Subcutaneous abdominal adipose tissue (tissue), 5 donors: Measurements from ENCODE around the gene IL22RA1.

Experiments
- H3K27ac ChIP-seq: one replicate; pipeline ENCODE4 v1.7.0; 2013; ENCODE audit warnings: low read depth, mild to moderate bottlenecking, inconsistent platforms, low read length, moderate library complexity
- H3K27me3 ChIP-seq, 5 donors: one replicate each; pipeline ENCODE4 v1.7.0; 2013; ENCODE audit warnings: low read length in 5 of 5, inconsistent platforms in 1 of 5; ENCODE audit not compliant: control insufficient read depth in 5 of 5, insufficient read depth in 4 of 5
- H3K36me3 ChIP-seq, 5 donors: one replicate each; pipeline ENCODE4 v1.7.0; 2013; ENCODE audit warnings: low read length in 5 of 5; ENCODE audit not compliant: control insufficient read depth in 5 of 5, insufficient read depth in 5 of 5
- H3K4me1 ChIP-seq, 5 donors: one replicate each; pipeline ENCODE4 v1.7.0; 2013; ENCODE audit warnings: low read length in 5 of 5, mild to moderate bottlenecking in 3 of 5, moderate library complexity in 1 of 5; ENCODE audit not compliant: control insufficient read depth in 5 of 5, insufficient read depth in 5 of 5
- H3K4me3 ChIP-seq, 5 donors: one replicate each; pipeline ENCODE4 v1.7.0; 2013; ENCODE audit warnings: low read length in 5 of 5, low read depth in 1 of 5
- H3K9ac ChIP-seq, 5 donors: one replicate each; pipeline ENCODE4 v1.7.0; 2013; ENCODE audit warnings: low read length in 5 of 5, mild to moderate bottlenecking in 4 of 5, moderate library complexity in 3 of 5
- H3K9me3 ChIP-seq, 5 donors: one replicate each; pipeline ENCODE4 v1.7.0; 2013; ENCODE audit warnings: low read length in 5 of 5; ENCODE audit not compliant: control insufficient read depth in 5 of 5
- donor health status: healthy.
- donor health status: healthy.
- donor health status: healthy.
- donor health status: healthy.
- donor health status: healthy.

Gene IL22RA1

DNA sequence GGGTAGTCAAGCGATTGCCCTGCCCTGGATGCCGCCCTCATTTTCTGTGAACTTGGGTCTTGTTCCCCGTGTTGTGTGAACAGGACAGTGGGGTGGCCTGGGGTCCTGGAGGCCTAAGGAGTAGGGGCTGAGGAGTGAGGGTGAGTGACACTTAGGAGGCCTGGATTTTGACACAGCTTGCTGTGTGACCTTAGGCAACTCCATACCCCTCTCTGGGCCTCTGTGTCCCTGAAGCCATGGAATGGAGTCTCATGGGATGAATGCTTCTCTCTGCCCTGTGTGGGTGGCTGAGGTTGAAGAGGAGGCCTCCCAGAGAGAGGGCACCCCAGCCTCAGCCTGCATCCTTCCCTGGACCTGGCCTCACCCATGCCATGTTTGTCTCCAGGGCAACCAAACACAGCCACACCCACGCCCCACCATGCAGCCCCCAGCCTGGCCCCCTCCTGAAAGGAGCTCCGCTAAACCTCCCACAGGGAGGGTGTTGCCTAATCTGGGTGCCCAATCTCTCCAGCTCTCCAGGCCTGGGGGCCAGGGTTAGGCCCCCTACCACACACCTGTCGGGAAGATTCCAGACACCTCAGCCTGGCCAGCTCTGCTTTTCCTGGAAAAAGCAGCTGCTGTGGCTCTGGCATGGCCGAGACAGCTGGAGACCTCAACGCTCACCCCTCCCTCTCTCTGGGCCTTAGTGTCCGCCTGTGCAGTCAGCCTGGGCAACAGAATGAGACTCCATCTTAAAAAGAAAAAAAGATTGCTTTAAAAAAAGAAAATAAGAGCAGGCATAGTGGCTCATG lies 40.9 kb downstream of the IL22RA1 start:
- H3K36me3 ChIP-seq: no peaks in the 10 kb centered on the region
- no peak overlapping the region for H3K4me3 ChIP-seq
- H3K9ac ChIP-seq: no peak overlapping the region
- H3K27me3 ChIP-seq: peaks cover 0 to 5% (median 0%) of the 10 kb centered on the region in 5 donors
- H3K27ac ChIP-seq: no peak overlapping the region
- H3K4me1 ChIP-seq: peaks cover 0 to 17% (median 13%) of the 10 kb centered on the region in 5 donors
- H3K9me3 ChIP-seq: no peaks in the 10 kb centered on the region

DNA sequence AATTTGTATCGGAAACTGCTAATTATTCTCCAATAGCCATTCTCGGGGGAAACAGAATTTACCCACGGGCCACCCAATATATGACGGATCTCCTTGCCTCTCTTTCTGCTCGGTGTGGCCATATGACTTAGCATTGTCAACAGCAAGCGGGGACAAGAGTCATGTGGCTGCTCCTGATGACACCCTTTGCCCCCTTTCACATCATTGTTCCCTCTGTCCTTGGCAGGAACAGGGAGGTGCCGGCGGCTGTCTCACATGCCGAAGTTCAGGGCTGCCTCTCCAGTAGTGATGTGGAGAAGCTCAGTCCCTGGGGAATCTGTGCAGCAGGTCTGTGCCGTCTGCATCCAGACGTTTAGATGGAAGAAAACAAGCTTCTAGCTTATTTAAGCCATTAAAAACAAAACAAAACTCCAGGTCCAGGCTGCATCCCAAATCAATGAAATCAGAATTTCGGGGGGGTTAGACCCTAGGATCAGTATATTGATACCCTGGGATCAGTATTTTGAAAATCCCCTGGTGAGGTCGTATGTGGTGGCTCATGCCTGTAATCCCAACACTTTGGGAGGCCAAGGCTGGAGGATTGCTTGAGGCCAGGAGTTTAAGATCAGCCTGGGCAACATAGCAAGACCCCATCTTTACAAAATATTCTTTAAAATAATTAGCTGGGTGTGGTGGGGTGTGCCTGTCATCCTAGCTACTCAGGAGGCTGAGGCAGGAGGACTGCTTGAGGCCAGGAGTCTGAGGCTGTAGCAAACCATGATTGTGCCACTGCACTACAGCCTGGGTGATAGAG lies 41.8 kb downstream of the IL22RA1 start:
- no peak overlapping the region for H3K27ac ChIP-seq
- H3K4me3 ChIP-seq: no peak overlapping the region
- peaks cover 0 to 17% (median 13%) of the 10 kb centered on the region in 5 donors for H3K4me1 ChIP-seq
- no peak overlapping the region for H3K9ac ChIP-seq
- H3K36me3 ChIP-seq: no peaks in the 10 kb centered on the region
- H3K9me3 ChIP-seq: no peaks in the 10 kb centered on the region
- peaks cover 0 to 4% (median under 1%) of the 10 kb centered on the region in 5 donors for H3K27me3 ChIP-seq

DNA sequence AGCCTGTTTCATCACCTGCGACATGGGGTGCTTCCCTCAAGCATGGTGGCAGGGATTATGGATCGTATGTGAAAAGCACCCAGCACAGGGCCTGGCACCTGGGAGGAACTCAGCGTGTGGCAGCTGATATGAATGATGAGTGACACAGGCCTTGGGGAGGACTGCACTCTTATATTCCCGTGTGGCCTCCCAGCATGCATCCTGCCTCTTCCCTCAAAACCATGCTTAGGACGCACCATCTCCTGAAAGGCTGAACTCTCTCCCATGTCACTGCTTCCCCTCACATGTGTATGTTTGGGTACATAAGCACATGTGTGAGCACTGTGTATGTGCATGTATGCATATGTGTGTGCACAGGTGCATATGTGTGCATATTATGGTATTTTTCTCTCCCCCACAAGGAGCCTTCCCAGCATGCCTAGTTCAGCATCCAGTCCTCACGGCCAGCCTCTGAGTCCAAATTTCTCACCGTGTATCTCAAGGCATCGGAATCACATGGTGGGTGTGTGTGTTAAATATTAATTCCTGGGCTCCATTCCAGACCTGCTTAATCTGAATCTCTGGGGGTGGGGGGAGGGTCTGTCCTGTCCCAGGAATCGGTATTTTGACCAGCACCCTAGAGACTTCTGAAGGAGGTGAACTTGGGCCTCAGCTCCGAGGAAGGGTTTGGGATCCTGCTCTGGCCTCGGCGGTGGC lies 43.8 kb downstream of the IL22RA1 start:
- H3K4me3 ChIP-seq: no peak overlapping the region
- peaks cover 0 to 17% (median 13%) of the 10 kb centered on the region in 5 donors for H3K4me1 ChIP-seq
- no peak overlapping the region for H3K9ac ChIP-seq
- H3K36me3 ChIP-seq: no peaks in the 10 kb centered on the region
- H3K9me3 ChIP-seq: no peaks in the 10 kb centered on the region
- peaks cover 0 to 10% (median 3%) of the 10 kb centered on the region in 5 donors for H3K27me3 ChIP-seq
- no peak overlapping the region for H3K27ac ChIP-seq

DNA sequence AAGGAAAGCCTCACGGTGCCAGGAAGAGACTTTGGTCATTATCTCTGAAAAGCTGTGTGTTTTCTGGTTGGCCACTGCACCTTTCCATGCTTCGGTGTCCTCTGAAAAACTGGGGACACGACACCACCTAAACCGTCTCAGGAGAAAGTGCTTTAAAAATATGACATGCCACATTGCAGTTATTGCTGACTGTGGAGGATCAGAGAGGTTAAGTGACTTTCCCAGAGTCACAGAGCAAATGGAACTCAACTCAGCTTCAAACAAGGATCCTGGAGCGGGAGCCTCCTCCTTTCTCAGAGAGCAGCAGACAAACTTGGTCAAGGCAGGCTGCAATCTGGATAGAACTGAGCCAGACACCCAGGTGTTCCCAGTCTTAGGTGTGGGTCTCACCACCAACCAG lies 44.8 kb downstream of the IL22RA1 start:
- H3K27ac ChIP-seq: no peak overlapping the region

DNA sequence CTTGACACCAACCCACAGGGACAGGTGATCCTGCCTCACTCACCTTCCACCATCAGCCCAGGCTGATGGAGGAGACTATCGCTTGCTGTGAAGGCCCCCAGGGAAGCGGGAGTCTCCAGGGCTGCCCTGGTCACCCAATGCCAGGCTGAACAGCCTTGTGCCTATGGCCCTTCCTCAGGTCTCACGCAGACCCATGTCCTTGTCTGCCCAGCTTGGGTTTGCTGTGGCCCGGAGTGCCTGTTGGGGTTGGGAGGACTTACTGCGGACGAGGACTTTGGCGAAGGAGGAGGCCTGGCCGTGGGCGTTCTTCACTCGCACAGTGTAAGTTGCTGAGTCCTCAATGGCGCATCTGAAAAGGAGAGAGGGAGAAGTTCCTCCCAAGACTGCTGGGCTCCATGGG lies 45.3 kb downstream of the IL22RA1 start:
- Histone ChIP-seq H3K4me1 (peaks cover 0 to 8% (median 6%) of the 10 kb centered on the region in 5 donors), H3K27me3 (peaks cover 0 to 10% (median 3%) of the 10 kb centered on the region in 5 donors), H3K4me3 (no peak overlapping the region), H3K9ac (no peak overlapping the region), H3K36me3 (no peaks in the 10 kb centered on the region), H3K9me3 (no peaks in the 10 kb centered on the region), H3K27ac (no peak overlapping the region)

More for the DNA sequence above, 44.8 kb downstream of the IL22RA1 start:
- no peaks in the 10 kb centered on the region for H3K9me3 ChIP-seq
- no peaks in the 10 kb centered on the region for H3K36me3 ChIP-seq
- peaks cover 0 to 12% (median 10%) of the 10 kb centered on the region in 5 donors for H3K4me1 ChIP-seq
- no peak overlapping the region for H3K9ac ChIP-seq
- H3K27me3 ChIP-seq: peaks cover 0 to 10% (median 3%) of the 10 kb centered on the region in 5 donors
- H3K4me3 ChIP-seq: no peak overlapping the region

DNA sequence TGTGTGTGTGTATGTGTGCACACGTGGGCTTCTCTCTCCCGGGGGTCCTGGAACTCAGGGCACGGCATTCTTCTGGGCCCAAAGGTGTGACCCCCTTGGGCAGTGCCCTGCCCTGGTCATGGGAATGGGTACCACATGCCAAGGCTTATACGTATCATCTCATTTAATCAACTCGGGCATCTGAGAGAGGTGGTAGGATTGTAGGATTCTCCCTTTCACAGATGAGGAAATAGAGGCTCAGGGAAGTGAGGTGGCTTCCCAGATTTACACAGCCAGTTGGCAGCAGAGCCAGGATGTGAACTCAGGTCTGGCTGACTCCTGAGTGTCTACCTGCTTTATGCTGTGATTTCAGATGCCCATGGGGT lies 46.2 kb downstream of the IL22RA1 start:
- H3K27me3 ChIP-seq: peaks cover 0 to 10% (median 3%) of the 10 kb centered on the region in 5 donors
- H3K4me1 ChIP-seq: no peaks in the 10 kb centered on the region
- no peak overlapping the region for H3K4me3 ChIP-seq
- H3K9me3 ChIP-seq: no peaks in the 10 kb centered on the region
- H3K36me3 ChIP-seq: no peaks in the 10 kb centered on the region
- no peak overlapping the region for H3K27ac ChIP-seq
- H3K9ac ChIP-seq: no peak overlapping the region

DNA sequence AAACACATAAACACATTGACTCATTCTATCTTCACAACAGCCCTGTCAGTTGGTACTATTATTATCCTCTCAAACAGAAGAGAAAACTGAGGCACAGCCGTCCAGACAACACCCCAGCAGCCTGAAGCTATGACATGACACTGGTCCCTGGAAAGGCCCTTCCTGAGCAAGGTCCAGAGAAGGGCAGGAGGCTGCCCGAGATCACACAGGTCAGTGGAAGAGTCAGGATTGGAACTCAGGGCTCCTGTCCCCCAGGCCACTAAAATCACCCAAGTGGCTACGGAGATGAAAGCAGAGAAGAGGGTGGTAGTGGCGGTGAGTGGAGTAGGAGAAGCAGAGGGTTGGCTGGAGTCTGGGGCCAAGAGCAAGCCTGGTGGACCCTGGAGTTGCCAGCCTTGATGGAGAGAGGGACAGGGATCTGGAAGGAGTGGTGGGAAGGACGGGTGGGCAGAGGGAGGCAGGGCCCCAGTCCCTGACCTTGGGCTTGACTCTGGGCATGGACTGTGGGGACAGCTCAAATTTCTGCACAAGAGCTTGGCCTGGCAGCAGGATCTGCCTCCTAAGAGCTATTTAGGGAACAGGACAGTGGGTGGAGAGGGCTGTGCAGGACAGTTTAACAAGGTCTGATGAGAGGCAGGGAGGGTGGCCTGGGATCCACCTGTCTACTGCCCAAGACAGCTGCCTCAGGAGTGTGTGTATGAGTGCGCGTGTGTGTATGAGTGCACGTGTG lies 46.8 kb downstream of the IL22RA1 start:
- H3K27me3 ChIP-seq: peaks cover 0 to 10% (median 3%) of the 10 kb centered on the region in 5 donors
- no peaks in the 10 kb centered on the region for H3K4me1 ChIP-seq
- no peaks in the 10 kb centered on the region for H3K9me3 ChIP-seq
- H3K9ac ChIP-seq: no peak overlapping the region
- no peak overlapping the region for H3K4me3 ChIP-seq
- no peaks in the 10 kb centered on the region for H3K36me3 ChIP-seq
- H3K27ac ChIP-seq: no peak overlapping the region

DNA sequence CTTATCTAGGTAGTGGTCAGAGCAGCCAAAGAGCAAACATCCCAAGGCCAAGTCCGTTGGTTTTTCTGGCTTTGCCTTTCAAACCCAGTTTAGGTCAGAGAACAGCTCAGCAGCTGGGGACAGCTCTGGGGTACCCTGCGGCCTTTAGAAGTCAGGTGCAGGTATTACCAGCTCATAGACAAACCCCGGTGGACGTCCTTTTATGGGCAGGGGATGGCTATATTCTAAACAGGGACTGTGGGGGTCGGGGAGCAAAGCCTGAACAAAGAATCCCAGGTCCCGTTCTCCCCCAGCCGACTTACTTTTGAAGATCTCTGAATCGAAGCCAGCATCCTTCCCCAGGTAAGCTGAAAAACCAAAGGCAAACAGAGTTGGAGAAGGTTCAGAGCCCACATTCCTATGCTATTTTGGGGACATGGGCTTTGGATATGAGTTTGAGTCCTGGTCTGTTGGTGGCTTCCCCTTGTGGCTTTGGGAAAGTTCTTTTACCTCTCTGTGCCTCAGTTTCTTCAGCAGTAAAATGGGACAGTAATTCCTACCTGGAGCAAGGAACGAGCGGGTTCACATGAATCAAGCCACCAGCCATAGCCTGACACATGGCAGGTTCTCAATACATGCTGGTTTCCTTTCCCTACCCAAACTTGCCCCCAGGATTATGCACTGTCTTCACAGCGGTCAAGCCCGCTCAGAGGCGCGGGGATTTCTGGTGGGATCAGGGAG lies 47.6 kb downstream of the IL22RA1 start:
- no peaks in the 10 kb centered on the region for H3K36me3 ChIP-seq
- no peaks in the 10 kb centered on the region for H3K4me1 ChIP-seq
- no peak overlapping the region for H3K9ac ChIP-seq
- H3K4me3 ChIP-seq: no peak overlapping the region
- peaks cover 0 to 10% (median 3%) of the 10 kb centered on the region in 5 donors for H3K27me3 ChIP-seq
- no peak overlapping the region for H3K27ac ChIP-seq
- H3K9me3 ChIP-seq: no peaks in the 10 kb centered on the region

DNA sequence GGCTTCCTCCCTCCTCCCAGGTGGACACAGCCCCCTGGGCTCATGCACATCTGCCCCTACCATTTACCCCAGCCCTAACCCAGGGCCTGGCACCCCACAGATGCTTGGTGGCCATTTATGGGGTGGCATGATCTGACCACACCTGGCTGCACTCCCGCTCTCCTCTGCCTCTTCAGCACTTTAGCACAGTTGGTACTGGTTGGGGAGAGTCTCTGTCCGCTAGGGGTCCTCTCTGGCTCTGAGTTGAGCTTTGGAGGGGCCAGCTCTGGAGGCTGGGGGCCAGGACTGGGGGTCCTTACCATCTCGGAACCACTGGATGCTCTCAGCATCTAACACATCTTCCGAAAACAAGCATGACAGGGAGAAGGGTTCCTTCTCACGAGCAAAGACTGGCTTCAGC lies 48.4 kb downstream of the IL22RA1 start:
- Histone ChIP-seq H3K36me3 (no peaks in the 10 kb centered on the region), H3K4me1 (no peaks in the 10 kb centered on the region), H3K27ac (no peak overlapping the region), H3K9me3 (no peaks in the 10 kb centered on the region), H3K4me3 (no peak overlapping the region), H3K27me3 (peaks cover 2 to 10% (median 3%) of the 10 kb centered on the region in 5 donors), H3K9ac (no peak overlapping the region)
